ENCODE measurements around the gene BET1L.

GRCh38 chr11:203945-204586, 3.1 kb downstream of the BET1L start:
- TF ChIP-seq CTCF (IDR thresholded peaks at IDR 0.05; ENCODE audit: low read depth, low read length) (no peak), EZH2phosphoT487 (IDR thresholded peaks at IDR 0.05; ENCODE audit: low read depth) (no peak)

Measured in OCI-LY3 (cell line).